ENCODE results near the gene PLS1. TPM values are rescaled to one million over a fixed set of nuclear protein-coding genes. Genes with fewer than 3 reads are reported as not detected.
"Not testable (repeated sequence)": the region's sequence is repeated elsewhere in the genome, so short reads cannot be mapped to it uniquely, and the experiment has no call there.

PLS1 gene
- total RNA-seq, 2 experiments from 2014 or later = 0.63 to 0.92 TPM

DNA sequence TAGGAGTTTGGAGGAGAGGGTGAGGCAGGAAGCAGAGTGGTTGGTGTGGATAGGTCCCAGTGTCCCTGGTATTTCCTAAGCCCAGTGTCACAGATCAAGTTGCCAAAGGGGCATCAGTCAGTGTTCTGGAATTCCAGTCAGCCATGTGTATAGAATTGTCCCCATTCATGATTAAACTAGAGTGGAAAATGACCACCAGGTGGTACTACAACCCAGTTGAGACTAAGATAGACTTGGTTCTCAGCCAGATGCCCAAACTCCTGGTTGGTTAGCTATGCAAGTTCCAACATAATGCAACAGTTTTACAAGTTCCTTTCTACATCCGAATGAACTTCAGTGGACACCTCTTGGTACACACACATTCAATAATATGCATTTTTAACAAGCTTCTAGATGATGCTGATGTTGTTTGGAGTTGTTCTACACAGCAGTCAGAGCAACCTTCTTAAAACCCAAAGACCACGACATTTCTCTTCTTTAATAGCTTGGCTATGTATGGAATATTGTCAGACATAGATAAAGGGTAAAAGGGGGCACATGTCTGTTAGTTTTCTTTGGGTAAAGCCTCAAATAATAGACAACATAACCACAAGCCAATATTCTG is 9.3 kb upstream of the PLS1 start:
- CTCF ChIA-PET = interaction anchor here (0.8 to 1.3 kb wide), 5 partner anchors 8 to 408 kb away, joined by 3 to 7 read pairs (median 4); partner anchors contain the start of gene ATR
- Histone ChIP-seq H3K4me1 (ENCODE audit: insufficient read depth, low read length) (no peaks in the 10 kb centered on the region), H3K27ac (ENCODE audit: low read depth in 1 of 2, low read length in 2 of 2) (no peak overlapping the region), H3K4me3 (ENCODE audit: low read length) (no peak overlapping the region), H3K27me3 (ENCODE audit: control insufficient read depth in 1 of 2, insufficient read depth in 2 of 2, low read length in 2 of 2) (peaks cover 0 to 4% of the 10 kb centered on the region in 2 experiments), H3K36me3 (ENCODE audit: insufficient read depth, low read length) (no peaks in the 10 kb centered on the region), H3K9me3 (ENCODE audit: control insufficient read depth in 1 of 2, insufficient read depth in 1 of 2, low read length in 2 of 2) (no peaks in the 10 kb centered on the region)
- Mint-ChIP-seq H3K4me1 (ENCODE audit: low read depth) (no peaks in the 10 kb centered on the region), H3K4me3 (no peak overlapping the region), H3K27me3 (peaks cover 22% of the 10 kb centered on the region), H3K27ac (no peak overlapping the region), H3K9me3 (no peaks in the 10 kb centered on the region), H3K36me3 (ENCODE audit: low read depth) (no peaks in the 10 kb centered on the region)
- POLR2A ChIA-PET = interaction anchor here (1.3 kb wide), 1 partner anchor 8 kb away, joined by 6 read pairs; the partner anchor contains the start of gene ATR
- DNase-seq = peak in 6 of 14 experiments; percentile 6 to 72 (median 48)
- intact Hi-C loops (cut with DNase I, micrococcal nuclease) = loop anchor here (1.0 to 10.0 kb wide), 7 partner anchors 400 to 1378 kb away; no protein-coding TSS in a partner anchor
- TF ChIP-seq, protein P1, sequence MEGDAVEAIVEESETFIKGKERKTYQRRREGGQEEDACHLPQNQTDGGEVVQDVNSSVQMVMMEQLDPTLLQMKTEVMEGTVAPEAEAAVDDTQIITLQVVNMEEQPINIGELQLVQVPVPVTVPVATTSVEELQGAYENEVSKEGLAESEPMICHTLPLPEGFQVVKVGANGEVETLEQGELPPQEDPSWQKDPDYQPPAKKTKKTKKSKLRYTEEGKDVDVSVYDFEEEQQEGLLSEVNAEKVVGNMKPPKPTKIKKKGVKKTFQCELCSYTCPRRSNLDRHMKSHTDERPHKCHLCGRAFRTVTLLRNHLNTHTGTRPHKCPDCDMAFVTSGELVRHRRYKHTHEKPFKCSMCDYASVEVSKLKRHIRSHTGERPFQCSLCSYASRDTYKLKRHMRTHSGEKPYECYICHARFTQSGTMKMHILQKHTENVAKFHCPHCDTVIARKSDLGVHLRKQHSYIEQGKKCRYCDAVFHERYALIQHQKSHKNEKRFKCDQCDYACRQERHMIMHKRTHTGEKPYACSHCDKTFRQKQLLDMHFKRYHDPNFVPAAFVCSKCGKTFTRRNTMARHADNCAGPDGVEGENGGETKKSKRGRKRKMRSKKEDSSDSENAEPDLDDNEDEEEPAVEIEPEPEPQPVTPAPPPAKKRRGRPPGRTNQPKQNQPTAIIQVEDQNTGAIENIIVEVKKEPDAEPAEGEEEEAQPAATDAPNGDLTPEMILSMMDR (IDR thresholded peaks at IDR 0.05) = peak; percentile 66
- peak; percentile 74 for ATAC-seq (ENCODE audit: poor library complexity)

DNA sequence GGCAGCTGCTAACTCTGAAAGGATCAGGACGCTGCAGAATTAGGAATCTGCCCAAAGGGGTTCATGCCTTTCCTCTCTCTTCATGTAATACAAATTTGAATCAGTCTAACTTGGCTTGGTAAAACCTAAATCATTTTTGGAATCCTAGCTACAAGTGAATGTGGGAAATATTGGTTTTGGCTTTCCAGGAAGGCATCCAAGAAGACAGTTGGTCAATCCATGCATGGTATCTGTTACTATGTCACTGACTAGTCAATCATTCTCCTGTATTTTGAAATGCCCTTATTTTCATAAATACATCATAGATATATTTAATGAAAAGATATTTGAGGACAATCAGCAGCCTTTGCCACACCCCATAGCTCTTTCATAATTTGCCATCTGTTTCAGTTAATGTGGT is 7.5 kb upstream of the PLS1 start:
- Histone ChIP-seq H3K4me1 (ENCODE audit: insufficient read depth, low read length) (no peaks in the 10 kb centered on the region), H3K9me3 (ENCODE audit: control insufficient read depth in 1 of 2, insufficient read depth in 1 of 2, low read length in 2 of 2) (no peaks in the 10 kb centered on the region), H3K27ac (ENCODE audit: low read depth in 1 of 2, low read length in 2 of 2) (no peak overlapping the region), H3K36me3 (ENCODE audit: insufficient read depth, low read length) (no peaks in the 10 kb centered on the region), H3K4me3 (ENCODE audit: low read length) (no peak overlapping the region), H3K27me3 (ENCODE audit: control insufficient read depth in 1 of 2, insufficient read depth in 2 of 2, low read length in 2 of 2) (peaks cover 0 to 4% of the 10 kb centered on the region in 2 experiments)
- H3K4me1 Mint-ChIP-seq (ENCODE audit: low read depth) = no peaks in the 10 kb centered on the region
- intact Hi-C loops (cut with DNase I, micrococcal nuclease) = loop anchor here (1.0 to 10.0 kb wide), 5 partner anchors 399 to 1376 kb away; no protein-coding TSS in a partner anchor
- ChIA-PET CTCF (no interaction called here), POLR2A (no interaction called here)
- no peaks in the 10 kb centered on the region for H3K36me3 Mint-ChIP-seq (ENCODE audit: low read depth)
- DNase-seq (no peak), ATAC-seq (ENCODE audit: poor library complexity) (no peak)
- H3K27ac Mint-ChIP-seq = no peak overlapping the region
- no peaks in the 10 kb centered on the region for H3K9me3 Mint-ChIP-seq
- TF ChIP-seq, protein P1 (IDR thresholded peaks at IDR 0.05) = no peak
- no peak overlapping the region for H3K4me3 Mint-ChIP-seq
- H3K27me3 Mint-ChIP-seq = peaks cover 16% of the 10 kb centered on the region

DNA sequence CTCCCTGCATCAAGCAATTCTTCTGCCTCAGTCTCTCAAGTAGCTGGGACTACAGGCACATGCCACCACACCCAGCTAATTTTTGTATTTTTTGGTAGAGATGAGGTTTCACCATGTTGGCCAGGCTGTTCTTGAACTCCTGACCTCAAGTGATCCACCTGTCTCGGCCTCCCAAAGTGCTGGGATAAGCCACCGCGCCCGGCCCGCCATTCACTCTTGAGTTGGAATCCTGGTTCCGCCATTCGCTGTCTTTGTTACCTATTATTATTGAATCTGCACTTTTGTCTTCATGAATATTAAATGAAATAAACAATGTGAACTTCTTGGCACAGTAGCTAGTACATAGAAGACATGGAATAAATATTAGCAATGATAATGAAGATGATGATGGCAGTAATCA is 3.9 kb upstream of the PLS1 start:
- H3K36me3 ChIP-seq (ENCODE audit: insufficient read depth, low read length); POLR2A ChIA-PET; H3K36me3 Mint-ChIP-seq (ENCODE audit: low read depth); H3K27ac Mint-ChIP-seq; H3K9me3 Mint-ChIP-seq; DNase-seq; H3K27ac ChIP-seq (ENCODE audit: low read depth in 1 of 2, low read length in 2 of 2); intact Hi-C loops (cut with DNase I, micrococcal nuclease); H3K9me3 ChIP-seq (ENCODE audit: control insufficient read depth in 1 of 2, insufficient read depth in 1 of 2, low read length in 2 of 2); H3K27me3 ChIP-seq (ENCODE audit: control insufficient read depth in 1 of 2, insufficient read depth in 2 of 2, low read length in 2 of 2); H3K27me3 Mint-ChIP-seq; H3K4me3 ChIP-seq (ENCODE audit: low read length); H3K4me3 Mint-ChIP-seq; ATAC-seq (ENCODE audit: poor library complexity): not testable (repeated sequence)
- H3K4me1 ChIP-seq (ENCODE audit: insufficient read depth, low read length) = peaks cover 11% of the 10 kb centered on the region
- H3K4me1 Mint-ChIP-seq (ENCODE audit: low read depth) = peaks cover 14% of the 10 kb centered on the region
- CTCF ChIA-PET = interaction anchor here (0.7 kb wide), 3 partner anchors 176 to 1277 kb away, joined by 3 to 4 read pairs (median 3); no protein-coding TSS in a partner anchor
